ENCODE data around the gene KCNH1. TPM values are rescaled to one million over a fixed set of nuclear protein-coding genes. Genes with fewer than 3 reads are reported as not detected.

The KCNH1 gene, protein sequence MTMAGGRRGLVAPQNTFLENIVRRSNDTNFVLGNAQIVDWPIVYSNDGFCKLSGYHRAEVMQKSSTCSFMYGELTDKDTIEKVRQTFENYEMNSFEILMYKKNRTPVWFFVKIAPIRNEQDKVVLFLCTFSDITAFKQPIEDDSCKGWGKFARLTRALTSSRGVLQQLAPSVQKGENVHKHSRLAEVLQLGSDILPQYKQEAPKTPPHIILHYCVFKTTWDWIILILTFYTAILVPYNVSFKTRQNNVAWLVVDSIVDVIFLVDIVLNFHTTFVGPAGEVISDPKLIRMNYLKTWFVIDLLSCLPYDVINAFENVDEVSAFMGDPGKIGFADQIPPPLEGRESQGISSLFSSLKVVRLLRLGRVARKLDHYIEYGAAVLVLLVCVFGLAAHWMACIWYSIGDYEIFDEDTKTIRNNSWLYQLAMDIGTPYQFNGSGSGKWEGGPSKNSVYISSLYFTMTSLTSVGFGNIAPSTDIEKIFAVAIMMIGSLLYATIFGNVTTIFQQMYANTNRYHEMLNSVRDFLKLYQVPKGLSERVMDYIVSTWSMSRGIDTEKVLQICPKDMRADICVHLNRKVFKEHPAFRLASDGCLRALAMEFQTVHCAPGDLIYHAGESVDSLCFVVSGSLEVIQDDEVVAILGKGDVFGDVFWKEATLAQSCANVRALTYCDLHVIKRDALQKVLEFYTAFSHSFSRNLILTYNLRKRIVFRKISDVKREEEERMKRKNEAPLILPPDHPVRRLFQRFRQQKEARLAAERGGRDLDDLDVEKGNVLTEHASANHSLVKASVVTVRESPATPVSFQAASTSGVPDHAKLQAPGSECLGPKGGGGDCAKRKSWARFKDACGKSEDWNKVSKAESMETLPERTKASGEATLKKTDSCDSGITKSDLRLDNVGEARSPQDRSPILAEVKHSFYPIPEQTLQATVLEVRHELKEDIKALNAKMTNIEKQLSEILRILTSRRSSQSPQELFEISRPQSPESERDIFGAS
- total RNA-seq = not detected

DNA sequence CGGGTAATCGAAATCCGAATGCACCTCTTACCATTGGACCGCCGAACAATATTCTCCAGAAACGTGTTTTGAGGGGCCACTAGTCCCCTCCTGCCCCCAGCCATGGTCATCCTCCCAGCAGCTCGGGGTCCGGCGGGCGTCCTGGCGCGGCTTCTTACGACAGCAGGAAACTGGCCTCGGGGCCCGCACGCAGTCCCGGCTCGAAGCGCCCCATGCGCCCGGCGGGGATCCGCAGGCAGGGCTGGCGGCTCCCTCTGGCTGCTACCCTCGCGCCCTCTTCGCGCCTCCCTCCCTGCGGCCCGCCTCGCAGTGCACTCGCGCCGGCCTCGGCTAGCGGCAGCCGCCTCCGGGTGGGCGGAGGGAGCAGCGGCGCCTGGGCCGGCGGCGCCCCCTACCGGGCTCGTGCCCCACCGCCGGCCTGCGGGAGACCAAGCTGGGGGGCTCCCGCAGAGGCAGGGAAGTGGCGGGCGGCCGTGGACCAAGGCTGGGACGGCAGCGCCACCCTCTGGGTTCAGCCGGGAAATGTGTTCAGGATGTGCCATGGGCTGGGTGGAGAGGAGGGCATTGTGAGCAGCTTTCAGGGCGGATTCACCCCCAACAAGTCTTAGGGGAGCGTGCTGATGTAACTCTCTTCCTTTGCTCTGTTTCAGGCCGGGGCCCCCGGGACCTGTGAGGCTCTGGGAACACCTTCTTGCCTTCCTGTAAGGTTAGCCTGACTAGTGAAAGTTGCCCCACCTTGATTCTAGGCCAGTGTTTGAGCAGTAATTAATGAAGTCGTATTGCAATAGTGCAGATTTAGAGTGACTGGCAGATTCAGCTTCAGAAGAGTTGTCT lies at the start of gene KCNH1:
TSS of gene KCNH1 (minus strand) at position 313 of the 834 bp plus-strand sequence. CDS start at position 110, 203 bp downstream.
- H3K27me3 Mint-ChIP-seq = peaks cover 34% of the 10 kb centered on the region
- H3K9me3 Mint-ChIP-seq = no peaks in the 10 kb centered on the region
- H3K36me3 Mint-ChIP-seq = no peaks in the 10 kb centered on the region
- peak; percentile 90 for DNase-seq
- CTCF ChIA-PET = interaction anchor here (0.5 to 4.4 kb wide), 51 partner anchors 10 to 1899 kb away, joined by 3 to 76 read pairs (median 4); partner anchors contain the start of genes RCOR3 and SLC30A1
- intact Hi-C loops (cut with micrococcal nuclease) = loop anchor here (1.0 to 5.0 kb wide), 5 partner anchors 126 to 727 kb away; no protein-coding TSS in a partner anchor
- peak within 1 kb of the TSS; percentile 63 for H3K4me3 Mint-ChIP-seq
- H3K4me1 Mint-ChIP-seq (ENCODE audit: low read depth) = peaks cover 10% of the 10 kb centered on the region
- POLR2A ChIA-PET = interaction anchor here (1.0 kb wide), 1 partner anchor 124 kb away, joined by 3 read pairs; no protein-coding TSS in a partner anchor
- H3K27ac Mint-ChIP-seq = no peak within 1 kb of the TSS

DNA sequence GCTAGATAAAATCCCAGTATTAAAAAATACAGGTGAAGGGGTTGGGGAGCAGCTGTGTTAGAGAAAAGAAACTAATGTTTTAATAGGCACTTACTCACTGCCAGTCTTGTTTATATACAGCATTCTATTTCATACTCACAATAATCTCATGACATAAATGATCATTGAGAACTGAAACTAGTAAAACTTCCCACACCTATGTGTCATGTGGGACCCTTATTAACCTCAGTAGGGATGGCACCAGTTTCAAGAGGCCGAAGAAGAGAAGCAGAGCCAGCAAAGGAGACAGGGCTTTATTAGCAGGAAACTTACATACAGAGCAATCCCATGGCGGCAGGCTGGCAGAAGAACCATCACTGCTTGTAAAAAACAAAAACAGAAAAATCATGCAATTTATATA lies 48.8 kb upstream of the KCNH1 start:
- H3K4me3 Mint-ChIP-seq = no peak overlapping the region
- CTCF ChIA-PET = no interaction called here
- intact Hi-C loops (cut with micrococcal nuclease) = no loop called here
- POLR2A ChIA-PET = no interaction called here
- no peaks in the 10 kb centered on the region for H3K36me3 Mint-ChIP-seq
- H3K27me3 Mint-ChIP-seq = peaks cover 6% of the 10 kb centered on the region
- H3K9me3 Mint-ChIP-seq = no peaks in the 10 kb centered on the region
- no peak overlapping the region for H3K27ac Mint-ChIP-seq
- H3K4me1 Mint-ChIP-seq (ENCODE audit: low read depth) = no peaks in the 10 kb centered on the region
- no peak for DNase-seq

DNA sequence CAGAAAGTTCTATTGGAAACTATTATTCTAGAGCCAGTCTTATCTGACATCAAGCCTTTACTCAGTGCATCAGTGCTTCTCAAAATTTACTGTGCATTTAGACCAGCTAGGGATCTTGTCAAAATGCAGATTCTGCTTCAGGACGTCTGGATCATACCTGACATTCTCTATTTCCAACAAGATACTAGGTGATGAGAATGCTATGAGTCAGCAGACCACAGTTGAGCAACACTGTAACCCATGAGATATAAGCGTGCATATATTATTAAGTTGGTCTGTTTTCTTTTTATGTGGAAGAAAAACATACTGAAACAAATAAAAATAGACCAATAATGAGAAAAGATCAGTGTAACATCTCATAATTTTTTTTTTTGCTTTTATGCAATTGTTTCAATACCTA lies 40.4 kb upstream of the KCNH1 start:
- intact Hi-C loops (cut with micrococcal nuclease) = no loop called here
- H3K9me3 Mint-ChIP-seq = peaks cover 21% of the 10 kb centered on the region
- no peak for DNase-seq
- peaks cover 6% of the 10 kb centered on the region for H3K27me3 Mint-ChIP-seq
- H3K4me1 Mint-ChIP-seq (ENCODE audit: low read depth) = no peaks in the 10 kb centered on the region
- H3K4me3 Mint-ChIP-seq = no peak overlapping the region
- H3K36me3 Mint-ChIP-seq = peaks cover 4% of the 10 kb centered on the region
- ChIA-PET CTCF (no interaction called here), POLR2A (no interaction called here)
- H3K27ac Mint-ChIP-seq = no peak overlapping the region

DNA sequence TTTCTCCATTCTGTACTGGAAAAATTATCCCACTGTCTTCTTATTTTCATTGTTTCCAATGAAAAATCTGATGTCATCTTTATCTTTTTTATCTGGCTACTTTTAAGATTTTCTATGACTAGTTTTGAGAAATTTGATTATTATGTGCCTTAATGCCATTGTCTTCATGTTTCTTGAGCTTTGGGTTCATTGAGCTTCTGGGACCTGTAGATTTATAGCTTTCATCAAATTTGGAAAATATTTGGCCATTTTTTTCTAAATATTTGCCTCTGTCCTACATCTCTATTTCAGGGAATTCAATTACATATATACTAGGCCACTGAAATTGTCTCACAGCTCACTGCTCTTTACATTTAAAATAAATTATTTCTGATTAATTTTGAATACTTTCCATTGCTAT lies 38.7 kb upstream of the KCNH1 start:
- Mint-ChIP-seq H3K27me3 (peaks cover 7% of the 10 kb centered on the region), H3K4me3 (no peak overlapping the region), H3K27ac (no peak overlapping the region), H3K9me3 (peaks cover 26% of the 10 kb centered on the region), H3K36me3 (peaks cover 9% of the 10 kb centered on the region), H3K4me1 (ENCODE audit: low read depth) (no peaks in the 10 kb centered on the region)
- ChIA-PET CTCF (no interaction called here), POLR2A (no interaction called here)
- intact Hi-C loops (cut with micrococcal nuclease) = no loop called here
- DNase-seq = no peak

DNA sequence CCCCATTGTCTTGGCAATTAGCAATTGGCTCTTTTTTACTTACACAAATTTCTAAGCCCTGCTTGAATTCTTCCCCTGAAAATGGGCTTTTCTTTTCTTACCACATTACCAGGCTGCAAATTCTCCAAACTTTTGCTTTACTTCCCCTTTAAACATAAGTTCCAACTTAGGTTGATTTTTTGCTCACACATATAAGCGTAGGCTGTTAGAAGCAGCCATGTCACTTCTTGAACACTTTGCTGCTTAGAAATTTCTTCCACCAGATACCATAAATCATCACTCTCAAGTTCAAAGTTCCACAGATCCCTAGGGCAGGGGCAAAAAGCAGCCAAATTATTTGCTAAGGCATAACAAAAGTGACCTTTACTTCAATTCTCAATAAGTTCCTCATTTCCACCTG lies 35.4 kb upstream of the KCNH1 start:
- H3K4me1 Mint-ChIP-seq (ENCODE audit: low read depth) = no peaks in the 10 kb centered on the region
- H3K4me3 Mint-ChIP-seq = no peak overlapping the region
- H3K36me3 Mint-ChIP-seq = peaks cover 9% of the 10 kb centered on the region
- H3K27ac Mint-ChIP-seq = no peak overlapping the region
- DNase-seq = no peak
- peaks cover 18% of the 10 kb centered on the region for H3K27me3 Mint-ChIP-seq
- ChIA-PET CTCF (no interaction called here), POLR2A (no interaction called here)
- intact Hi-C loops (cut with micrococcal nuclease) = no loop called here
- peaks cover 26% of the 10 kb centered on the region for H3K9me3 Mint-ChIP-seq

DNA sequence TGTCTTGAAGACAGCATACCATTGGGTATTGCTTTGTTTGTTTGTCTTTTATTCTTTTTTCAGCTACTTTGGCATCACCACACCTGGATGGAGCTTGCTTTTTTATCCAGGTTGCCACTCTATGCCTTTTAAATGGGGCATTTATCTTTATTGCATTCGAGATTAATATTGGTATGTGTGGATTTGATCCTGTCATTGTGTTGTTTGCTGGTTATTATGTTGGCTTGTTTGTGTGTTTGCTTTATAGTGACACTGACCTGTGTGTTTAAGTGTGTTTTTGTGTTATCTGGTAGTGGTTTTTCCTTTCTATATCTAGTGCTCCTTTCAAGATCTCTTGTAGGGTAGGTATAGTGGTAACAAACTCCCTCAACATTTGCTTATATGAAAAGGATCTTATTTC lies 24.9 kb upstream of the KCNH1 start:
- Mint-ChIP-seq H3K4me3 (no peak overlapping the region), H3K36me3 (peaks cover 5% of the 10 kb centered on the region), H3K27me3 (peaks cover 4% of the 10 kb centered on the region), H3K27ac (no peak overlapping the region), H3K9me3 (peaks cover 19% of the 10 kb centered on the region), H3K4me1 (ENCODE audit: low read depth) (no peaks in the 10 kb centered on the region)
- ChIA-PET POLR2A (no interaction called here), CTCF (no interaction called here)
- DNase-seq = no peak
- intact Hi-C loops (cut with micrococcal nuclease) = no loop called here

DNA sequence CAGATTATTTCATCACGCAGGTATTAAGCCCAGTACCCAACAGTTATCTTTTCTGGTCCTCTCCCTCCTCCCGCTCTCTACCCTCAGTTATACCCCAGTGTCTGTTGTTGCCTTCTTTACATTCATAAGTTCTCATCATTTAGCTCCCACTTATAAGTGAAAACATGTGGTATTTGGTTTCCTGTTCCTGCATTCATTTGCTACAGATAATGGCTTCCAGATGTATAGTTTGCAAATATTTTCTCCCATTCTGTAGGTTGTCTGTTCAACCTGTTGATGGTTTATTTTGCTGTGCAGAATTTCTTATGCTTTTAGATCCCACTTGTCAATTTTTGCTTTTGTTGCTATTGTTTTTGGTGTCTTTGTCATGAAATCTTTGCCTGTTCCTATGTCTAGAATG lies 21.1 kb upstream of the KCNH1 start:
- Mint-ChIP-seq H3K27ac (no peak overlapping the region), H3K4me1 (ENCODE audit: low read depth) (no peaks in the 10 kb centered on the region), H3K9me3 (peaks cover 19% of the 10 kb centered on the region), H3K4me3 (no peak overlapping the region), H3K27me3 (no peaks in the 10 kb centered on the region), H3K36me3 (peaks cover 5% of the 10 kb centered on the region)
- ChIA-PET CTCF (no interaction called here), POLR2A (no interaction called here)
- intact Hi-C loops (cut with micrococcal nuclease) = no loop called here
- no peak for DNase-seq

DNA sequence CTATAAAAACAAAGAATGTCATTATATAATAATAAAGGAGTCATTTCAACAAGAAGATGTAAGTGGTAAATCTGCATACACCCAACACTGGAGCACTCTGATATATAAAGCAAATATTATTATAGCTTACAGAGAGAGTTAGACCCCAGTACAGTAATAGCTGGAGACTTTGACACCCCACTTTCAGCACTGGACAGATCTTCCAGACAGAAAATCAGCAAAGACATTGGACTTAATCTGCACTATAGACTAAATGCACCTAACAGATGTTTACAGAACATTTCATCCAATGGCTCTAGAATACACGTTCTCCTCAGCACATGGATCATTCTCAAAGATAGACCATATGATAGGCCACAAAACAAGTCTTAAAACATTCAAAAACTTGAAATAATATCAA lies 20.0 kb upstream of the KCNH1 start:
- Mint-ChIP-seq H3K36me3 (peaks cover 5% of the 10 kb centered on the region), H3K4me3 (no peak overlapping the region), H3K9me3 (peaks cover 15% of the 10 kb centered on the region), H3K27ac (no peak overlapping the region), H3K4me1 (ENCODE audit: low read depth) (no peaks in the 10 kb centered on the region), H3K27me3 (peaks cover 1% of the 10 kb centered on the region)
- no peak for DNase-seq
- intact Hi-C loops (cut with micrococcal nuclease) = no loop called here
- CTCF ChIA-PET = no interaction called here
- POLR2A ChIA-PET = no interaction called here

DNA sequence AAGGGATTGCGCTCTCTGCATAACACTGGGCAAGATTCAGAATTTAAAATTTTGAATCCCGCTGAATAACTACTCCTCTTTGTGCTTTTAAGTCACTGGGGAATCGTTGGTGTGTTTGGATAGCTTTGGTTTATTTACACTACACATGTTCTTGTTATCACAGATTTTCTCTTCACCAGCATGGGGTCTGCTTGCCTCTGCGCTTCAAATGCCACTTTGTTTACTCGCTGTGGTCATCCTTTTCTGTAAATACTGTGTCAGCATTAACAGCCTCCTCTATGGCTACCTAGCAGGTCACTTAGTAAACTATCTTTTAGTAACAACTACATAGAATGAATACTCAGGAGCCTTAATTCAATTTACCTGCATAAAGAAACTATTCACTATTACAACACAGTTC lies 14.4 kb upstream of the KCNH1 start:
- POLR2A ChIA-PET = no interaction called here
- Mint-ChIP-seq H3K27me3 (peaks cover 14% of the 10 kb centered on the region), H3K9me3 (no peaks in the 10 kb centered on the region), H3K4me3 (no peak overlapping the region), H3K4me1 (ENCODE audit: low read depth) (no peaks in the 10 kb centered on the region), H3K27ac (no peak overlapping the region), H3K36me3 (no peaks in the 10 kb centered on the region)
- no peak for DNase-seq
- CTCF ChIA-PET = no interaction called here
- intact Hi-C loops (cut with micrococcal nuclease) = no loop called here

DNA sequence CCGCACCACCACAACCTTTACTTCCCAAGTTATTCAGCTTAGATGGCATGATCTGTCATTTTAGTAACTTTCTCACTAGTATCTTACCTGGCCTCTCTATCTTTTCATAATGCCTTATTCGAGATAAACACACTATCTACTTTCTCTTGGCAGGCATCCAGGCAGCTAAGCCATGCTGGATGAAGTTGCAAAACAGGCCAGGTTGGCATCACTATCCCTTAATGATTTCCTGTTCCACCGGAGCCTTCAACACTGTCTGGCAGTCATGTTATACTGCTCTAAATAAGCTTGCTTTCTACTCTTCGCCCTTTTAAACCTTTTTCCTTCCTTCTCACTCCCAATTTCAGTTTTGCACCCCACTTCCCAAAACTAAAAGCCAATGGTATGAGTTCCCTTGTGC lies 12.0 kb upstream of the KCNH1 start:
- no peaks in the 10 kb centered on the region for H3K9me3 Mint-ChIP-seq
- POLR2A ChIA-PET = no interaction called here
- no peak overlapping the region for H3K4me3 Mint-ChIP-seq
- CTCF ChIA-PET = interaction anchor here (2.9 kb wide), 1 partner anchor 11 kb away, joined by 12 read pairs; the partner anchor contains the start of gene KCNH1
- H3K27me3 Mint-ChIP-seq = peaks cover 22% of the 10 kb centered on the region
- no peaks in the 10 kb centered on the region for H3K4me1 Mint-ChIP-seq (ENCODE audit: low read depth)
- no peak overlapping the region for H3K27ac Mint-ChIP-seq
- no peak for DNase-seq
- no peaks in the 10 kb centered on the region for H3K36me3 Mint-ChIP-seq
- intact Hi-C loops (cut with micrococcal nuclease) = no loop called here

DNA sequence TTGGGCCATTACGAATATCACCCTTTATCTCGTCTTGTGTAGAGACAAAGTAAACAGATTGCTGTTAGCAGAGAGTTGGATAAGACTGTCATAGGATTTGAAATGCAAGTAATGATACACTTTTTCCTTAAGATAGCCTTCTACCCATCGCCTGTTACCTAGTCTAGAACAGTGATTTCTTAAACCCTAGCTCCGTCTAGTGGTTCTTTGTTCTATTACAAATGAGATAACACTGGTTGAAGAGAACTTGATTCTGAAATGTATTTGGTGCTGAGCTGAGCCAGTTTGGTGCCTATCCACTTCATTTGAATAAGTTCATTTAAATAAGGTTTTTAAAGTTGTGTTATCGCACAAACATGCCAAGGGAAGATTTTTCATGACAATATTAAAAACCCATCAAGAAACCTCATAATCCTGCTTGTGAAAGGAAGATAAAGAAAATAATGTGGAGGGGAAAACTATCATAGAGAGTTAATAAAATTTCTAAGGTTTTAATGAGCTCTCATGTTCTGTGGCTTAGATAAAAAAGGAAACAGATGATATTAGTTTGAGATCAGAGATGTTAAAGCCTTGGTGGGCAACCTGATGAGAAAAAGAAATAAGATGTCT lies 1.5 kb upstream of the KCNH1 start:
- Mint-ChIP-seq H3K9me3 (no peaks in the 10 kb centered on the region), H3K4me1 (ENCODE audit: low read depth) (peaks cover 10% of the 10 kb centered on the region), H3K27me3 (peaks cover 40% of the 10 kb centered on the region), H3K36me3 (no peaks in the 10 kb centered on the region), H3K27ac (no peak overlapping the region), H3K4me3 (no peak overlapping the region)
- ChIA-PET CTCF (interaction anchor here (0.5 to 4.4 kb wide), 18 partner anchors 9 to 776 kb away, joined by 3 to 76 read pairs (median 4); partner anchors contain the start of gene RCOR3), POLR2A (no interaction called here)
- DNase-seq = no peak
- intact Hi-C loops (cut with micrococcal nuclease) = loop anchor here (1.0 kb wide), 1 partner anchor 379 kb away; no protein-coding TSS in a partner anchor
